Left lung (tissue), 10 donors: ENCODE data around the gene ASTN2. TPM values are rescaled to one million over a fixed set of nuclear protein-coding genes. Genes with fewer than 3 reads are reported as not detected.

Source experiments
- ATAC-seq: fragments of 200-7000 bp; cut with Tn5 transposase; one replicate; pipeline ENCODE4 v1.9.1; 2020; ENCODE audit warnings: moderate library complexity
- DNase-seq, 4 donors: peaks; one replicate each; pipeline ENCODE4 v3.0.0-alpha.2; 2013 to 2020
- H3K27ac ChIP-seq, 2 donors: fragments of 200-600 bp; sonication (generic) in 1 of 2; one replicate each; pipeline versions ENCODE4 v1.5.0 to v1.8.0; 2020 to 2021
- H3K27me3 ChIP-seq, 2 donors: fragments of 200-600 bp; sonication (generic) in 1 of 2; one replicate each; pipeline versions ENCODE4 v1.5.0 to v1.8.0; 2020 to 2021
- H3K36me3 ChIP-seq, 2 donors: fragments of 200-600 bp; sonication (generic) in 1 of 2; one replicate each; pipeline versions ENCODE4 v1.5.0 to v1.8.0; 2020 to 2021
- H3K4me1 ChIP-seq, 2 donors: fragments of 200-600 bp; one replicate each; pipeline ENCODE4 v1.8.0; 2021
- H3K4me3 ChIP-seq, 2 donors: fragments of 200-600 bp; sonication (generic) in 1 of 2; one replicate each; pipeline versions ENCODE4 v1.5.0 to v1.8.0; 2020 to 2021; ENCODE audit warnings: mild to moderate bottlenecking in 1 of 2
- H3K9me3 ChIP-seq, 2 donors: fragments of 200-600 bp; sonication (generic) in 1 of 2; one replicate each; pipeline versions ENCODE4 v1.5.0 to v1.8.0; 2020 to 2021
- intact Hi-C, 2 donors: fragments of 100-400 bp; cut with DNase I; formaldehyde crosslinking; loops; one replicate each; pipeline versions ENCODE4 v1.11.2 to v1.14.2; 2022
- polyA plus RNA-seq, 6 donors: library from polyadenylated mRNA; unstranded; fragments of 120-200 nt; gene quantifications; one replicate each; pipeline ENCODE4 v1.2.1, GENCODE V29; 2013; ENCODE audit not compliant: insufficient read length in 6 of 6
- total RNA-seq, 2 donors: library from RNA; stranded (reverse); fragmentation: NEBNext Ultra II Directional; extraction: Animal tissue kit (Norgen Biotek cat#: 25700); gene quantifications; one replicate each; pipeline ENCODE4 v1.2.1, GENCODE V29; 2021
- TF ChIP-seq, protein P1 (sequence below), 2 donors: fragments of 200-600 bp; sonication (generic) in 1 of 2; IDR thresholded peaks; one replicate each; pipeline versions ENCODE4 v1.5.0 to v1.8.0; 2021; ENCODE audit warnings: antibody characterized with exemption in 2 of 2
- donor health status: DM: no; HTN: yes; CAD: no.
- donor health status: DM: no; HTN: no; CAD: no.

The ASTN2 gene
- total and polyA plus RNA-seq, 8 donors: 3.1 to 5.5 (median 4.5) TPM

DNA sequence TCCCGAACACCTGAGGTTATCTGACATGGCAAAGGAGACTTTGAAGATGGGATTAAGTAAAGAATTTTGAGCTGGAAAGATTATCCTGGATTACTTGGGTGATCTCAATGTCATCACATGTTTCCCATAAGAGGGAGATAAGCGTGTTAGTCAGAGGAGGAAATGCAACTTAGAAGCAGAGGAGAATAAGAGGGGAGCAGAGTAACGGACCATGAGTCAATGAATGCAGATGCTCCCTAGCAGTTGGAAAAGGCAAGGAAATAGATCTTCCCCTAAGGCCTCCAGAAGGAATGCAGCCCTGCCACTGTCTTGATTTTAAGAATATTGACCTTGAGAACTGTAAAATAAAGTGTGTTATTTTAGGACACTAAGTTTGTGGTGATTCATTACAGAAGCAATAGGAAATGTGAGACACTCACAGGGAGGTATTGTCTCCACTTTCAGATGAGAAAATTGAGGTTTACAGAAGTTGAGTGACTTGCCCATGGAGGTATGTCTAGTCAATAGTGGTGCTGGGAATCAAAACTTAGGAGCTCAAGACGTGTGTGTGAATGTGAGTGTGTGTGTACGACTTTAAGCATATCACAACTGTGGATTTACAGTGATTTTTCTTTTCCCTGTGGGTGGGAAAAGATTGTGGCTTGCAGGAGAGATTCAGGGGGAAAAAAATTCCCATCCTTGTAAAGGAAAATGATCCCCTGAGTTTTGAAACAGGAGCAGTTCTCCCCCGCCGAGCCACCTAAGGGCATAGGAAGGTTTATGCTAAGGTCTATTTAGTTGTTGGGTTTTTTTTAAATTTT lies 602.4 kb downstream of the ASTN2 start:
- no peaks in the 10 kb centered on the region for H3K36me3 ChIP-seq
- TF ChIP-seq, protein P1, sequence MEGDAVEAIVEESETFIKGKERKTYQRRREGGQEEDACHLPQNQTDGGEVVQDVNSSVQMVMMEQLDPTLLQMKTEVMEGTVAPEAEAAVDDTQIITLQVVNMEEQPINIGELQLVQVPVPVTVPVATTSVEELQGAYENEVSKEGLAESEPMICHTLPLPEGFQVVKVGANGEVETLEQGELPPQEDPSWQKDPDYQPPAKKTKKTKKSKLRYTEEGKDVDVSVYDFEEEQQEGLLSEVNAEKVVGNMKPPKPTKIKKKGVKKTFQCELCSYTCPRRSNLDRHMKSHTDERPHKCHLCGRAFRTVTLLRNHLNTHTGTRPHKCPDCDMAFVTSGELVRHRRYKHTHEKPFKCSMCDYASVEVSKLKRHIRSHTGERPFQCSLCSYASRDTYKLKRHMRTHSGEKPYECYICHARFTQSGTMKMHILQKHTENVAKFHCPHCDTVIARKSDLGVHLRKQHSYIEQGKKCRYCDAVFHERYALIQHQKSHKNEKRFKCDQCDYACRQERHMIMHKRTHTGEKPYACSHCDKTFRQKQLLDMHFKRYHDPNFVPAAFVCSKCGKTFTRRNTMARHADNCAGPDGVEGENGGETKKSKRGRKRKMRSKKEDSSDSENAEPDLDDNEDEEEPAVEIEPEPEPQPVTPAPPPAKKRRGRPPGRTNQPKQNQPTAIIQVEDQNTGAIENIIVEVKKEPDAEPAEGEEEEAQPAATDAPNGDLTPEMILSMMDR (IDR thresholded peaks at IDR 0.05): no peak
- H3K27me3 ChIP-seq: no peaks in the 10 kb centered on the region
- no peaks in the 10 kb centered on the region for H3K9me3 ChIP-seq
- no peak for DNase-seq
- intact Hi-C loops: no loop called here
- no peaks in the 10 kb centered on the region for H3K4me1 ChIP-seq
- ATAC-seq: no peak
- H3K27ac ChIP-seq: no peak overlapping the region
- H3K4me3 ChIP-seq: no peak overlapping the region

DNA sequence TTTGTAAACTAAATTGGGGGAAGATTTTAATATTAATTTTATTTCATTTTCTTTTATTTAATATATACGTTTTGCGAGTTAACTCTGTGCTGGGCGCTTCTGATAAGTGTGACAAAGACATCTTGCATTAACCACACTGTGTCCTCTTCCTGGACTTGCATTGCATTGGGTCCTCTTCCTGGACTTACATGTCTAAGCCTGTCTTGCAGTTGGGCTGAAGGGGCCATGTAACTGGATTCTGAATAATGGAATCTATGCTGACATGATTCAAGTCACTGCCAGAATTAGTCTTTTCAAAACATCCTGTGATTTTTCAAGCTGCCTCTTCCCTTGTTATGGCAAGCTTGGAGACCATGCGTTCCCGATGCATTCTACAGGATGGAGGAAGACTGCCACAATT lies 605.2 kb downstream of the ASTN2 start:
- TF ChIP-seq, protein P1 (IDR thresholded peaks at IDR 0.05): no peak
- Histone ChIP-seq H3K4me3 (no peak overlapping the region), H3K27me3 (no peaks in the 10 kb centered on the region), H3K36me3 (no peaks in the 10 kb centered on the region), H3K4me1 (no peaks in the 10 kb centered on the region), H3K9me3 (no peaks in the 10 kb centered on the region), H3K27ac (no peak overlapping the region)
- no peak for DNase-seq
- ATAC-seq: no peak
- intact Hi-C loops: no loop called here

DNA sequence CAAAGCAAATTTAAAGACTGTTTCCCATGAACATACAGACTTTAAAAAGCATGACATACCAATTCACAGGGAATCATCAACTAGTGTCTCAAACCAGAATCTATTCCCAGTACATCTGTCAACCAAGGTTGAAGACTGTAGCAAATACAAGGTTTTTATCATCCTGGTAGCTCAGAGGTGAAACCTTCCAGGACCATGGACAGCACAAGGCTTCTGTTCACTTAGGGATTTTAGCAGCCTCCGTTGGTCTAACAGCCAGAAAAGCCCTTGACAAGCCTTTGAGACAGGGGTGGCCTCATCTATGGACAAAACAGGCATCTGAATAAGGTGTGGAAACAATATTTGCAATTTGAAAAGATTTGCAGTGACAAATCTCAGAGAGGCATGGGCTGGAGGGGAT lies 608.8 kb downstream of the ASTN2 start:
- H3K9me3 ChIP-seq: no peaks in the 10 kb centered on the region
- no peak overlapping the region for H3K4me3 ChIP-seq
- H3K27ac ChIP-seq: no peak overlapping the region
- ATAC-seq: no peak
- no peaks in the 10 kb centered on the region for H3K27me3 ChIP-seq
- no peaks in the 10 kb centered on the region for H3K4me1 ChIP-seq
- H3K36me3 ChIP-seq: no peaks in the 10 kb centered on the region
- DNase-seq: peak in 2 of 4 donors; percentile 10 to 34
- intact Hi-C loops: no loop called here
- TF ChIP-seq, protein P1 (IDR thresholded peaks at IDR 0.05): no peak

DNA sequence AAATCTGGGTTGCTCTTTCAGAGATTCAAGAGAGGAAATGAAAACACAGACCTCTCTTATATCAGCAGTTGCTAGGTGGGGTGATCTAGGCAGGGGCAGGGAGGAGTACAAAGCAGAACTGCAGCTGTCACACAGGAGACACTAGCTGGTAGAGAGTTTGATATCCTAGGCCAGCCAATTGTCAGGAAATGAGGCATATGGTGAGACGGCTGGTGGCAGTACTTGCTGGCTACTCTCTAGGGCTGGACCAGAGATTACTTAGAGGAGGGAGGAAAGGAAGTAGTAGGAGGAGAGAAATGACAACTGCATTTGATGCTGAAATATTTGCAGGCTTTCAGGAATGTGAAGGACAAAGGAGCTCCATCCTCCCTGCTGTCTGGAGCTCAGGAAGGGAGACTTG lies 614.0 kb downstream of the ASTN2 start:
- intact Hi-C loops: no loop called here
- ATAC-seq: no peak
- Histone ChIP-seq H3K9me3 (no peaks in the 10 kb centered on the region), H3K36me3 (no peaks in the 10 kb centered on the region), H3K4me3 (no peak overlapping the region), H3K4me1 (no peaks in the 10 kb centered on the region), H3K27ac (no peak overlapping the region), H3K27me3 (no peaks in the 10 kb centered on the region)
- TF ChIP-seq, protein P1 (IDR thresholded peaks at IDR 0.05): no peak
- no peak for DNase-seq

DNA sequence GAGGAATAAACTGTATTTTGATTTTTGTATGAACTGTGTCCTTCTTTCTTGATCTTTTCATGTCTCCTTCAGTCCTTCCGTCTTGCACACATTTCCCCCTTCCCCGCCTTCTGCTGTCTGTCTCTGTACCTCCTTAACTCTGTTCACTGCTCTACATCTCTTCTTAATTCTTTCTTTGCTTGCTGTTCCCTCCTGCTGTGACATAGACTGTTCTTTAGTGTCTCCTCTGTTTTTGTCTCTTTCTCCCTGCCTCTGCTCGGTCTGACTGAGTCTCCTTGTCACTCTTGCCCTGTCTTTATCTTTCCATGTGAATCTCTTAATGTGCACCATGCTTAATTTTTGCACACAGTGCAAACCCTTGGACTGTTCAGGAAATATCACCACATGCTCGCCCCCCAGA lies 614.8 kb downstream of the ASTN2 start:
- no peak for ATAC-seq
- no peaks in the 10 kb centered on the region for H3K9me3 ChIP-seq
- no peaks in the 10 kb centered on the region for H3K4me1 ChIP-seq
- H3K4me3 ChIP-seq: no peak overlapping the region
- intact Hi-C loops: no loop called here
- DNase-seq: no peak
- TF ChIP-seq, protein P1 (IDR thresholded peaks at IDR 0.05): no peak
- no peaks in the 10 kb centered on the region for H3K27me3 ChIP-seq
- H3K27ac ChIP-seq: no peak overlapping the region
- H3K36me3 ChIP-seq: no peaks in the 10 kb centered on the region
